ENCODE measurements around the gene FAP.

DNA sequence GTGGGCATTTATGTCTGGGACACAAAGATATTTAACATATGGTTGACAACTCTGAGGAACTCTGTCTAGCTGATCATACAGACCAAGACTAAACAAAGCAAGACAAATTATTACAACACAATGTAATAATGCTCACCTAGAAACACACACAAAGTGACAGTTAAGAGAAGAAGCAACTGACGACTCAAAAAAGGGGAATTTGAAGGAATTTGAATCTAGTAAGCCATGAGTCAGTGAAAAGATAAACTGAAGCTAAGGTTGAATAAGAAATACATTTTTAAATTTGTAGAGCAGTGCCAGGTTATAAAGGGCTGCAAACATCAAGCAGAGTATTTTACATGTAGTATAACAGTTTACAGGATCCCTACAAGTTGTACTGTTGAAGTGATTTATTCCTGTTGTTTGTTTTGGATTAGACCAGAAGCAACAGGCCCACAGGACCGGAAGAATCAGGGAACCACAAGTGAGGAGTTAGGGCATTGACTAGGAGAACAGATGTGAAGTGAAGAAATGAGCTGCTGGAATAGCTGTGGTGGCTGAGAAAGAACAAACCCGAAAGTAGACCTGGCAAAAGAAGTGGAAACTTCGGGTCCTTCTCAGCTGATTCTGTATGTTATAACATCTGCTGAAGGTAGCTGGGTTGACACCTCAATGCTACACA lies 39.6 kb upstream of the FAP start:
- TF ChIP-seq, protein P1, sequence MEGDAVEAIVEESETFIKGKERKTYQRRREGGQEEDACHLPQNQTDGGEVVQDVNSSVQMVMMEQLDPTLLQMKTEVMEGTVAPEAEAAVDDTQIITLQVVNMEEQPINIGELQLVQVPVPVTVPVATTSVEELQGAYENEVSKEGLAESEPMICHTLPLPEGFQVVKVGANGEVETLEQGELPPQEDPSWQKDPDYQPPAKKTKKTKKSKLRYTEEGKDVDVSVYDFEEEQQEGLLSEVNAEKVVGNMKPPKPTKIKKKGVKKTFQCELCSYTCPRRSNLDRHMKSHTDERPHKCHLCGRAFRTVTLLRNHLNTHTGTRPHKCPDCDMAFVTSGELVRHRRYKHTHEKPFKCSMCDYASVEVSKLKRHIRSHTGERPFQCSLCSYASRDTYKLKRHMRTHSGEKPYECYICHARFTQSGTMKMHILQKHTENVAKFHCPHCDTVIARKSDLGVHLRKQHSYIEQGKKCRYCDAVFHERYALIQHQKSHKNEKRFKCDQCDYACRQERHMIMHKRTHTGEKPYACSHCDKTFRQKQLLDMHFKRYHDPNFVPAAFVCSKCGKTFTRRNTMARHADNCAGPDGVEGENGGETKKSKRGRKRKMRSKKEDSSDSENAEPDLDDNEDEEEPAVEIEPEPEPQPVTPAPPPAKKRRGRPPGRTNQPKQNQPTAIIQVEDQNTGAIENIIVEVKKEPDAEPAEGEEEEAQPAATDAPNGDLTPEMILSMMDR (conservative IDR thresholded peaks at IDR 0.05): no peak
- TF ChIP-seq EZH2 (IDR thresholded peaks at IDR 0.05; ENCODE audit: low read depth): no peak

All from PC-9 (cell line).